PC-9 (cell line): ENCODE data around the gene NCK2. TPM values are rescaled to one million over a fixed set of nuclear protein-coding genes. Genes with fewer than 3 reads are reported as not detected.

Experiments used
- BruUV-seq: library from RNA; stranded (reverse); fragments of 400-500 nt; replicated peaks from 2 replicates; lab custom pipeline; 2021; lab: Mats Ljungman, UMichigan
- CTCF ChIA-PET: fragments of 300-600 bp; sonication (Branson Sonifier 250); formaldehyde crosslinking; loops from one replicate; lab custom pipeline; 2022; ENCODE audit warnings: antibody characterized with exemption; lab: Charles Lee
- POLR2A ChIA-PET: fragments of 300-600 bp; sonication (Branson Sonifier 250); formaldehyde crosslinking; loops from one replicate; lab custom pipeline; 2022; ENCODE audit warnings: antibody characterized with exemption; ENCODE audit not compliant: unreplicated experiment; lab: Charles Lee
- DNase-seq, 2 experiments: peaks; one replicate each; pipeline versions ENCODE4 v3.0.0 to v3.0.0-alpha.2; 2015 to 2022; ENCODE audit warnings: mixed read lengths in 1 of 2
- H2AFZ ChIP-seq: fragments of 200-600 bp; sonication (generic); 2 replicates; pipeline ENCODE4 v1.8.1; 2017; ENCODE audit warnings: antibody characterized with exemption
- H3F3A ChIP-seq: fragments of 200-600 bp; sonication (generic); 2 replicates; pipeline ENCODE4 v1.8.1; 2017; ENCODE audit warnings: antibody characterized with exemption, mild to moderate bottlenecking, low read depth; ENCODE audit not compliant: insufficient read depth
- H3K27ac ChIP-seq: fragments of 200-600 bp; sonication (generic); 2 replicates; pipeline ENCODE4 v1.6.1; 2016; ENCODE audit warnings: mixed run types
- H3K27me3 ChIP-seq: fragments of 200-600 bp; sonication (generic); 2 replicates; pipeline ENCODE4 v1.6.1; 2016; ENCODE audit warnings: low read depth, mixed run types; ENCODE audit not compliant: insufficient read depth
- H3K36me3 ChIP-seq: fragments of 200-600 bp; sonication (generic); 2 replicates; pipeline ENCODE4 v1.6.1; 2016; ENCODE audit warnings: low read depth, mixed run types
- H3K4me1 ChIP-seq: fragments of 200-600 bp; sonication (generic); replicated peaks from 2 replicates; pipeline ENCODE4 v1.6.1; 2016; ENCODE audit warnings: mixed run types; ENCODE audit not compliant: insufficient read depth
- H3K4me2 ChIP-seq: fragments of 200-600 bp; sonication (generic); 2 replicates; pipeline ENCODE4 v1.6.1; 2017; ENCODE audit warnings: mixed run types
- H3K4me3 ChIP-seq: fragments of 200-600 bp; sonication (generic); 2 replicates; pipeline ENCODE4 v1.6.1; 2016; ENCODE audit warnings: mixed run types
- H3K79me2 ChIP-seq: fragments of 200-600 bp; sonication (generic); 2 replicates; pipeline ENCODE4 v1.6.1; 2017; ENCODE audit warnings: low read depth, mixed run types
- H3K9me2 ChIP-seq: fragments of 200-600 bp; sonication (generic); 2 replicates; pipeline ENCODE4 v1.8.1; 2017; ENCODE audit warnings: mild to moderate bottlenecking; ENCODE audit not compliant: insufficient read depth
- H3K9me3 ChIP-seq: fragments of 200-600 bp; sonication (generic); 2 replicates; pipeline ENCODE4 v1.8.1; 2016; ENCODE audit warnings: low read depth; ENCODE audit not compliant: insufficient read depth
- H4K20me1 ChIP-seq: fragments of 200-600 bp; sonication (generic); 2 replicates; pipeline ENCODE4 v1.8.1; 2017; ENCODE audit not compliant: insufficient read depth
- EZH2 ChIP-seq: fragments of 200-600 bp; sonication (generic); IDR thresholded peaks from 2 replicates; pipeline ENCODE4 v1.8.0; 2017; ENCODE audit warnings: antibody characterized with exemption, low read depth
- intact Hi-C: fragments of 100-400 bp; cut with micrococcal nuclease; formaldehyde crosslinking; loops from one replicate; pipeline ENCODE4 v1.10.0; 2022; ENCODE audit not compliant: unreplicated experiment
- total RNA-seq: library from RNA; stranded (reverse); gene quantifications from 2 replicates; pipeline ENCODE4 v1.2.3, GENCODE V29; 2021
- TF ChIP-seq, protein P1 (sequence below): fragments of 200-600 bp; sonication (generic); conservative IDR thresholded peaks from 2 replicates; pipeline ENCODE4 v1.6.1; 2017; ENCODE audit warnings: mixed run types, antibody characterized with exemption, mild to moderate bottlenecking, moderate library complexity

Gene NCK2
- total RNA-seq, 1 experiment from 2014 or later: 26.0 TPM

- H3K36me3 ChIP-seq: no peaks in the 10 kb centered on the region
- intact Hi-C loops: no loop called here
- TF ChIP-seq EZH2: no peak
- TF ChIP-seq, protein P1, sequence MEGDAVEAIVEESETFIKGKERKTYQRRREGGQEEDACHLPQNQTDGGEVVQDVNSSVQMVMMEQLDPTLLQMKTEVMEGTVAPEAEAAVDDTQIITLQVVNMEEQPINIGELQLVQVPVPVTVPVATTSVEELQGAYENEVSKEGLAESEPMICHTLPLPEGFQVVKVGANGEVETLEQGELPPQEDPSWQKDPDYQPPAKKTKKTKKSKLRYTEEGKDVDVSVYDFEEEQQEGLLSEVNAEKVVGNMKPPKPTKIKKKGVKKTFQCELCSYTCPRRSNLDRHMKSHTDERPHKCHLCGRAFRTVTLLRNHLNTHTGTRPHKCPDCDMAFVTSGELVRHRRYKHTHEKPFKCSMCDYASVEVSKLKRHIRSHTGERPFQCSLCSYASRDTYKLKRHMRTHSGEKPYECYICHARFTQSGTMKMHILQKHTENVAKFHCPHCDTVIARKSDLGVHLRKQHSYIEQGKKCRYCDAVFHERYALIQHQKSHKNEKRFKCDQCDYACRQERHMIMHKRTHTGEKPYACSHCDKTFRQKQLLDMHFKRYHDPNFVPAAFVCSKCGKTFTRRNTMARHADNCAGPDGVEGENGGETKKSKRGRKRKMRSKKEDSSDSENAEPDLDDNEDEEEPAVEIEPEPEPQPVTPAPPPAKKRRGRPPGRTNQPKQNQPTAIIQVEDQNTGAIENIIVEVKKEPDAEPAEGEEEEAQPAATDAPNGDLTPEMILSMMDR: no peak
- H3K4me1 ChIP-seq: no peaks in the 10 kb centered on the region
- H3K79me2 ChIP-seq: no peaks in the 10 kb centered on the region
- CTCF ChIA-PET: no interaction called here
- H3K4me2 ChIP-seq: no peak overlapping the region
- no peaks in the 10 kb centered on the region for H3F3A ChIP-seq
- H3K9me3 ChIP-seq: no peaks in the 10 kb centered on the region
- no peaks in the 10 kb centered on the region for H3K9me2 ChIP-seq
- BruUV-seq: no TSS peak
- no peaks in the 10 kb centered on the region for H3K27me3 ChIP-seq
- H3K4me3 ChIP-seq: no peak overlapping the region
- no peak for DNase-seq
- peaks cover 8% of the 10 kb centered on the region; the same call in 1 of the 2 replicates for H4K20me1 ChIP-seq
- no peak overlapping the region for H3K27ac ChIP-seq
- no peak overlapping the region for H2AFZ ChIP-seq
- POLR2A ChIA-PET: no interaction called here
Observed at GRCh38 chr2:105798595-105798994, 53.9 kb downstream of the NCK2 start.

DNA sequence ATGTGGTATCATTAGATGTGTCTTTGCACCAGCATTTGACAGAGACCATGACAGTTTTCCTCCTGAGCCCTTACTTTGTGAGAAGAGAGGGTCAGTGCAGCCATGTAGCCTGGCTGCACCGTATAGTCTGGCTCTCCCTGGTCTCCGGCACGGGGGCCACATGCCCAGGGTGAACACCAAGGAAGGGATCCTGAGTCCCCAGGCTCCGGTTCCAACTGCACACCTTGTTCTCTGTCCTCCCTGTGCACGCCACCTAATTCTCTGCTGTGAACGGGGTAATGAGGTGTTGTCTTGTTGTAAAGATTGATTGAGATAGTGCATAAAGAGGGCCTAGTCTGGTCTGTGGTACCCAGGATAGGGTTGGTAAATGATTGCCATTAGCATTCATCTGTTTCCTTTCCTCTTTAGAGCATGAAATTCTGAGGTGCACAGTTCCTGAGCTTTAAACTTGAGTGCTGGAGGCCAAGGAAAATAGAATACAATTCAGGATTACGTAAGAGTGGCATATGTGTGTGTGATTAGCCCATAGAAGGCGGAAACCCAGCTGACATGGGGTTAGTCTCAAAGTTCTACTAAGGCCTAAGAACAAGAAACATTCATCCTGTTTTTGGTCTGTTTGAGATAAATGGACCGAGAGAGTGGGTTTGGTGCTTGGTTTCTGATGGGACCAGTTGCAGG, 55.5 kb downstream of the NCK2 start:
- Histone ChIP-seq H3K4me1 (no peaks in the 10 kb centered on the region), H3K36me3 (no peaks in the 10 kb centered on the region), H3K79me2 (no peaks in the 10 kb centered on the region), H2AFZ (no peak overlapping the region), H3K4me2 (no peak overlapping the region), H3K9me3 (no peaks in the 10 kb centered on the region), H3K27ac (no peak overlapping the region), H3K27me3 (no peaks in the 10 kb centered on the region), H3K4me3 (no peak overlapping the region), H3K9me2 (no peaks in the 10 kb centered on the region), H3F3A (no peaks in the 10 kb centered on the region), H4K20me1 (0 out of 2 replicates have a peak, but pooled peaks cover 5% of the 10 kb centered on the region)
- TF ChIP-seq EZH2: no peak
- TF ChIP-seq, protein P1: no peak
- BruUV-seq: no TSS peak
- POLR2A ChIA-PET: no interaction called here
- DNase-seq: no peak
- CTCF ChIA-PET: no interaction called here
- intact Hi-C loops: no loop called here

DNA sequence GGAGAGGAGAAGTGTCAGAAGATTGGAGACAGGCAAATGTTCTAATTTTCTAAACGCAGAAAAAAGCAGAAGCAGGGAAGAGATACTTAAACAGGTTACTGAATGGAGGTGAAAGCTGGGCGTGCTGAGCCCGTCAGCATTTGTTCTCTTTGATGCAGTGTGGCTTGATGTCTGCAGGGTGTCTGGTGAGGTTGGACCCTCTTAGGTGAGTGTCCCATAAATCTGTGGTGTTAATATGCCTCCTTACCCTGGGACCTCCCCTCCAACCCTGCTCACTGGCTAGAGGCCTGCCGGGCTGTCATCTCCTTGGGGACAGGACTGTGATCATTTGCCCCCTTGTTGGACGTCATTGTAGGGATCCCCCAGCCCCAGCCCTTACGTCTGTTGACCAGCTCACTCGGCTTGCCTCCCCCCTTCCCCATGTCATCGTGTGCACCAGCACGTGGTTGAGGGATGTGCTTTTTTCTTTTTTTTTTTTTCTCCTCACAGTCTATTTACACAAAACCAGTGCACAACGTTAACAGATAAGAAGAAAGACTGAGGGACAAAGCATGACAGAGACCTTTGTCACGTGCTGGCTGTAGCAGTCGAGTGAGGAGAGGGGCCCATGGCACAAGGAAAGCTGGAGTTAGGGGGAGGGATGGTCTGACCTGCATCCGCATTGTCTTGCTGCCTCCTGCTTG, 56.4 kb downstream of the NCK2 start:
- Histone ChIP-seq H3K27me3 (no peaks in the 10 kb centered on the region), H3K4me3 (no peak overlapping the region), H3K9me3 (no peaks in the 10 kb centered on the region), H3K9me2 (no peaks in the 10 kb centered on the region), H3K4me2 (no peak overlapping the region), H3K27ac (no peak overlapping the region), H2AFZ (no peak overlapping the region), H3K79me2 (no peaks in the 10 kb centered on the region), H3F3A (no peaks in the 10 kb centered on the region), H3K36me3 (no peaks in the 10 kb centered on the region), H3K4me1 (no peaks in the 10 kb centered on the region), H4K20me1 (0 out of 2 replicates have a peak, but pooled peaks cover 5% of the 10 kb centered on the region)
- POLR2A ChIA-PET: no interaction called here
- no peak for DNase-seq
- BruUV-seq: no TSS peak
- CTCF ChIA-PET: no interaction called here
- TF ChIP-seq EZH2: no peak
- TF ChIP-seq, protein P1: no peak
- intact Hi-C loops: no loop called here
